Psoas muscle (tissue), 8 donors: ENCODE results near the gene ITPR1. TPM values are rescaled to one million over a fixed set of nuclear protein-coding genes. Genes with fewer than 3 reads are reported as not detected.

Source experiments
- ATAC-seq, 4 donors: fragments of 200-7000 bp; cut with Tn5 transposase; one replicate each; pipeline ENCODE4 v1.9.1; 2020; ENCODE audit warnings: moderate library complexity in 3 of 4, mild to moderate bottlenecking in 2 of 4
- DNase-seq, 2 donors: peaks; one replicate each; pipeline ENCODE4 v3.0.0-alpha.2; 2020
- H3K27ac ChIP-seq: fragments of 200-600 bp; one replicate; pipeline ENCODE4 v1.8.0; 2022
- H3K27me3 ChIP-seq, 3 donors: fragments of 200-600 bp in 1 of 3; one replicate each; pipeline versions ENCODE4 v1.6.1 to v1.8.0; 2013 to 2022; ENCODE audit warnings: low read length in 2 of 3, mild to moderate bottlenecking in 2 of 3, moderate library complexity in 1 of 3; ENCODE audit not compliant: insufficient read depth in 3 of 3
- H3K36me3 ChIP-seq, 2 donors: fragments of 200-600 bp in 1 of 2; one replicate each; pipeline versions ENCODE4 v1.6.1 to v1.8.0; 2013 to 2022; ENCODE audit warnings: low read depth in 1 of 2, mild to moderate bottlenecking in 1 of 2, moderate library complexity in 1 of 2; ENCODE audit not compliant: insufficient read depth in 1 of 2
- H3K4me1 ChIP-seq: fragments of 200-600 bp; one replicate; pipeline ENCODE4 v1.8.0; 2022
- H3K4me3 ChIP-seq: fragments of 200-600 bp; one replicate; pipeline ENCODE4 v1.8.0; 2022; ENCODE audit warnings: mild to moderate bottlenecking
- H3K9me3 ChIP-seq: fragments of 200-600 bp; one replicate; pipeline ENCODE4 v1.8.0; 2022
- WGBS, 3 donors: extraction: QIAGEN DNeasy Blood & Tissue Kit; methylation state at CpG; one replicate each; pipeline versions ENCODE4 v1.1.6 to v1.1.7; 2013; 5-methylcytosine and 5-hydroxymethylcytosine counted together
- intact Hi-C, 2 donors: fragments of 100-400 bp; cut with DNase I; formaldehyde crosslinking; loops; one replicate each; pipeline versions ENCODE4 v1.11.0 to v1.14.2; 2022
- polyA plus RNA-seq, 3 donors: library from polyadenylated mRNA; stranded (reverse); fragments of 200-250 nt; gene quantifications; one replicate each; pipeline ENCODE4 v1.2.3, GENCODE V29; 2013
- total RNA-seq, 4 donors: library from RNA; stranded (reverse); fragmentation: NEBNext Ultra II Directional in 2 of 4; extraction: Animal tissue kit (Norgen Biotek cat#: 25700) in 2 of 4; gene quantifications; one replicate each; pipeline versions ENCODE4 v1.2.1 to v1.2.4, GENCODE V29; 2021 to 2023
- TF ChIP-seq, protein P1 (sequence below): fragments of 200-600 bp; IDR thresholded peaks from one replicate; pipeline ENCODE4 v1.8.0; 2022; ENCODE audit warnings: antibody characterized with exemption
- donor health status: healthy with polysubstance abuse.
- donor health status: DM: no; HTN: no; CAD: no; lungs with moderate emphysema.
- donor health status: Bipolar disorder and iron deficiency.
- donor health status: healthy.
- donor health status: DM: yes; HTN: yes; CAD: no.
- donor health status: DM: no; HTN: no; CAD: no.
- donor health status: DM: no; HTN: no; CAD: no.
- donor health status: DM: yes; HTN: yes; CAD: no.

ITPR1 gene
- total and polyA plus RNA-seq, 7 donors, result 4.4 to 9.2 (median 8.8) TPM

GRCh38 chr3:4644951-4645350 is 151.8 kb downstream of the ITPR1 start:
- no peaks in the 10 kb centered on the region for H3K9me3 ChIP-seq
- intact Hi-C loops, result no loop called here
- peaks cover 0 to 43% of the 10 kb centered on the region in 2 donors for H3K36me3 ChIP-seq
- H3K4me3 ChIP-seq, result no peak overlapping the region
- WGBS, 3 donors, result 62 to 70% (median 62%) methylated on average over 3 of the region's 3 CpGs
- DNase-seq (no peak), ATAC-seq (no peak)
- H3K27me3 ChIP-seq, result no peaks in the 10 kb centered on the region
- TF ChIP-seq, protein P1, sequence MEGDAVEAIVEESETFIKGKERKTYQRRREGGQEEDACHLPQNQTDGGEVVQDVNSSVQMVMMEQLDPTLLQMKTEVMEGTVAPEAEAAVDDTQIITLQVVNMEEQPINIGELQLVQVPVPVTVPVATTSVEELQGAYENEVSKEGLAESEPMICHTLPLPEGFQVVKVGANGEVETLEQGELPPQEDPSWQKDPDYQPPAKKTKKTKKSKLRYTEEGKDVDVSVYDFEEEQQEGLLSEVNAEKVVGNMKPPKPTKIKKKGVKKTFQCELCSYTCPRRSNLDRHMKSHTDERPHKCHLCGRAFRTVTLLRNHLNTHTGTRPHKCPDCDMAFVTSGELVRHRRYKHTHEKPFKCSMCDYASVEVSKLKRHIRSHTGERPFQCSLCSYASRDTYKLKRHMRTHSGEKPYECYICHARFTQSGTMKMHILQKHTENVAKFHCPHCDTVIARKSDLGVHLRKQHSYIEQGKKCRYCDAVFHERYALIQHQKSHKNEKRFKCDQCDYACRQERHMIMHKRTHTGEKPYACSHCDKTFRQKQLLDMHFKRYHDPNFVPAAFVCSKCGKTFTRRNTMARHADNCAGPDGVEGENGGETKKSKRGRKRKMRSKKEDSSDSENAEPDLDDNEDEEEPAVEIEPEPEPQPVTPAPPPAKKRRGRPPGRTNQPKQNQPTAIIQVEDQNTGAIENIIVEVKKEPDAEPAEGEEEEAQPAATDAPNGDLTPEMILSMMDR, result no peak
- H3K4me1 ChIP-seq, result no peaks in the 10 kb centered on the region
- H3K27ac ChIP-seq, result no peak overlapping the region

DNA sequence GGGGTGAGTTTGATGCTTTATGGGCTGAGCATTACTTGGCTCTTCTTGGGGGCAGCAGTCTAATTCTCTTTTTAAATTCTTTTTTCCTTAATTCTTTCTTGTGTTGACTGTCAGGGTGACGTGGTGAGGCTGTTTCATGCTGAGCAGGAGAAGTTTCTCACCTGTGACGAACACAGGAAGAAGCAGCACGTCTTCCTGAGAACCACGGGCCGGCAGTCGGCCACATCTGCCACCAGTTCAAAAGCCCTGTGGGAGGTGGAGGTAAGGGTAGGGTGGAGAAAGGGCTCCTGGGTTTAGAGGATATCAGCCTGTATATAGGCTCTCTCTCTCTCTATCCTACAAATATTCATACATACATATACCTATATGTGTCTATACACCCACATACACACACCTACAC is 152.3 kb downstream of the ITPR1 start:
- no peak for ATAC-seq
- H3K9me3 ChIP-seq, result no peaks in the 10 kb centered on the region
- DNase-seq, result no peak
- intact Hi-C loops, result no loop called here
- no peak overlapping the region for H3K27ac ChIP-seq
- 84 to 88% (median 84%) methylated on average over 6 of the region's 6 CpGs for WGBS, 3 donors
- H3K36me3 ChIP-seq, result peaks cover 0 to 43% of the 10 kb centered on the region in 2 donors
- H3K4me1 ChIP-seq, result no peaks in the 10 kb centered on the region
- H3K27me3 ChIP-seq, result no peaks in the 10 kb centered on the region
- TF ChIP-seq, protein P1, result no peak
- no peak overlapping the region for H3K4me3 ChIP-seq

DNA sequence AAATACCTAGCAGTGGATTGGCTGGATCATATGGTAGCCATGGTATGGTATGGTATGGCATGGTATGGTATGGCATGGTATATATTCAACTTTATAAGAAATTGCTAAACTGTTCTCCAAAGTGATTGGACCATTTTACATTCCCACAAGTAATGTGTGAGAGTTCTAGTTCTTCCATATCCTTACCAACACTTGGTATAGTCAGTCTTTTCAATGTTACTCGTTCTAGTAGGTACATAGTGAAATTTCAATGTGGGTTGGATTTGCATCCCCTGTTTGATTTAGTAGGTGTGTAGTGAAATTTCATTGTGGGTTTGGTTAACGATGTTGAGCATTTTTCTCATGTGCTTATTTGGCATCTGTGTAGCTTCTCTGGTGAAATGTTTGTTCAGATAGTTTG is 154.3 kb downstream of the ITPR1 start:
- H3K36me3 ChIP-seq, result peaks cover 0 to 40% of the 10 kb centered on the region in 2 donors
- no peaks in the 10 kb centered on the region for H3K9me3 ChIP-seq
- TF ChIP-seq, protein P1, result no peak
- intact Hi-C loops, result no loop called here
- ATAC-seq (no peak), DNase-seq (no peak)
- no peak overlapping the region for H3K27ac ChIP-seq
- WGBS, 3 donors, result 90 to 95% (median 92%) methylated on average over 2 of the region's 2 CpGs
- H3K4me3 ChIP-seq, result no peak overlapping the region
- H3K4me1 ChIP-seq, result no peaks in the 10 kb centered on the region
- no peaks in the 10 kb centered on the region for H3K27me3 ChIP-seq

DNA sequence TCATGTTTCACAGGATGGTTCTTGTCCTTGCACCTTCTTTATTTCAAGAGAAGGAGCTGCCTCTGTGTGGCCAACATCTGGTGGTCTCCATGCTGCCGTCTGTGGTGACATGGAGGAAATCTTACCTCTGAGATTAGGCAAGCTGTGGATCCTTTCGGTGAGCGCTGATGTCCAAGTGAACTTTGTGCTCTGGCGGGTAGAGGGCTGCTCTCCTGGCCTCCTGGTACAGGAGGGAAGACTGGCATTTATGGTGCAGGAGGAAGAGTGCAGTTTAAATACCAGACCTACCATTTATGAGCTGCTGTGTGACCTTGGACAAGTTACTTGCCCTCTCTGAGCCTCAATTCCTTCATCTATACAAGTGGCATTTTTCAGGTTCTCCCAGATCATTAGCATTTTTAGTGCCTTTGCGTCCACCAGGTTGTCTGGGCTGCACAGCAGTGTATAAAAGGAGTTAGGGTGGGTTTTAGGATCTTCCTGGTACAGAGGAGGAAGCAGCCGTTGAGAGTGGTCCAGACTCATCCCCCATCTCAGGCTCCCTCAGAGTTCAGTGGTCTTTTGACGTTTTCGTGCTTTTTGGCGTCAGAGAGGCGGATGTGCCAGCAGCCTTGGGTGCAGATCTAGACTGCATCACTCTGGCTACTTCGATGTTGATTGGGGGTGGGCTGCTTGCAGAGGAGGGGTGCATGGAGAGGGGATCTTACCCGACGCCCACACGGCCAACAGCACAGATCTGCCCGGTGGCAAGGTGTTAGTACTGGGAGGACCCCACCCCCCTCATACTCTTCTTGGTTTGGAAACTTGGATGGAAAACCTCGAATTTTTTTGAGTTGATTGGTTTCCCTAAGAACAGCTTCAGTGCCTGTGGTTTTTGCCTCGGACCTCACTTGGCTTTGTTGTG is 162.2 kb downstream of the ITPR1 start:
- H3K36me3 ChIP-seq, result peaks cover 0 to 20% of the 10 kb centered on the region in 2 donors
- H3K4me1 ChIP-seq, result no peaks in the 10 kb centered on the region
- 57 to 58% (median 58%) methylated on average over 17 of the region's 17 CpGs for WGBS, 3 donors
- TF ChIP-seq, protein P1, result no peak
- H3K9me3 ChIP-seq, result no peaks in the 10 kb centered on the region
- no peak overlapping the region for H3K4me3 ChIP-seq
- H3K27ac ChIP-seq, result no peak overlapping the region
- intact Hi-C loops, result loop anchor here in 1 of 2 donors (2.0 to 10.0 kb wide), 2 partner anchors 401 to 539 kb away; no protein-coding TSS in a partner anchor
- ATAC-seq, result no peak
- no peaks in the 10 kb centered on the region for H3K27me3 ChIP-seq
- DNase-seq, result no peak
